Activated naive CD4-positive, alpha-beta T cell treated with anti-CD3 and anti-CD28 coated beads for 36 hours (primary cell): ENCODE measurements around the gene COL23A1. TPM values are rescaled to one million over a fixed set of nuclear protein-coding genes. Genes with fewer than 3 reads are reported as not detected.

Experiments
- CTCF ChIA-PET: fragments of 350-600 bp; sonication (Branson Sonifier 250); formaldehyde crosslinking; loops from one replicate; lab custom pipeline; 2021; ENCODE audit warnings: antibody characterized with exemption; lab: Charles Lee
- DNase-seq: peaks from one replicate; pipeline ENCODE4 v3.0.0-alpha.2; 2020
- H3K27ac Mint-ChIP-seq: one replicate; pipeline ENCODE4 v1.8.0; 2021; ENCODE audit warnings: mild to moderate bottlenecking, mixed read lengths
- H3K27me3 Mint-ChIP-seq: one replicate; pipeline ENCODE4 v1.8.0; 2021; ENCODE audit warnings: low read depth, mixed read lengths
- H3K36me3 Mint-ChIP-seq: one replicate; pipeline ENCODE4 v1.8.0; 2021; ENCODE audit warnings: low read depth, mixed read lengths
- H3K4me1 Mint-ChIP-seq: one replicate; pipeline ENCODE4 v1.8.0; 2021; ENCODE audit warnings: low read depth, mixed read lengths
- H3K4me3 Mint-ChIP-seq: one replicate; pipeline ENCODE4 v1.8.0; 2021; ENCODE audit warnings: mild to moderate bottlenecking, moderate library complexity, mixed read lengths
- H3K9me3 Mint-ChIP-seq: one replicate; pipeline ENCODE4 v1.8.0; 2021; ENCODE audit warnings: mixed read lengths
- intact Hi-C: fragments of 100-400 bp; cut with micrococcal nuclease; formaldehyde crosslinking; loops from one replicate; pipeline ENCODE4 v1.15.1; 2023
- total RNA-seq, 2 experiments: library from RNA; stranded (reverse); gene quantifications; one replicate each; pipeline ENCODE4 v1.2.3, GENCODE V29; 2021

COL23A1 gene
- total RNA-seq, 2 experiments from 2014 or later: 0.07 TPM; not detected in 1

- no peak overlapping the region for H3K4me3 Mint-ChIP-seq
Observed at GRCh38 chr5:178388386-178389025, 201.7 kb downstream of the COL23A1 start.

GRCh38 chr5:178387856-178388190 is 202.4 kb downstream of the COL23A1 start:
- Mint-ChIP-seq H3K27me3 (peaks cover 3% of the 10 kb centered on the region), H3K9me3 (no peaks in the 10 kb centered on the region), H3K27ac (no peak overlapping the region), H3K4me3 (no peak overlapping the region), H3K36me3 (no peaks in the 10 kb centered on the region), H3K4me1 (no peaks in the 10 kb centered on the region)
- intact Hi-C loops: no loop called here
- no peak for DNase-seq
- CTCF ChIA-PET: no interaction called here

More at GRCh38 chr5:178388386-178389025, 201.7 kb downstream of the COL23A1 start:
- H3K27ac Mint-ChIP-seq: no peak overlapping the region
- peaks cover 3% of the 10 kb centered on the region for H3K27me3 Mint-ChIP-seq
- no peaks in the 10 kb centered on the region for H3K9me3 Mint-ChIP-seq
- H3K36me3 Mint-ChIP-seq: no peaks in the 10 kb centered on the region
- no peaks in the 10 kb centered on the region for H3K4me1 Mint-ChIP-seq
- no peak for DNase-seq
- CTCF ChIA-PET: no interaction called here
- intact Hi-C loops: no loop called here

- H3K27me3 Mint-ChIP-seq: peaks cover 3% of the 10 kb centered on the region
- H3K36me3 Mint-ChIP-seq: no peaks in the 10 kb centered on the region
- CTCF ChIA-PET: no interaction called here
- no peak overlapping the region for H3K4me3 Mint-ChIP-seq
- H3K9me3 Mint-ChIP-seq: no peaks in the 10 kb centered on the region
- no peaks in the 10 kb centered on the region for H3K4me1 Mint-ChIP-seq
- DNase-seq: no peak
- H3K27ac Mint-ChIP-seq: no peak overlapping the region
- intact Hi-C loops: no loop called here
Observed at GRCh38 chr5:178387061-178387855, 202.9 kb downstream of the COL23A1 start.

GRCh38 chr5:178386336-178386931 is 203.8 kb downstream of the COL23A1 start:
- peaks cover 3% of the 10 kb centered on the region for H3K27me3 Mint-ChIP-seq
- no peak overlapping the region for H3K27ac Mint-ChIP-seq
- no peak for DNase-seq
- no peaks in the 10 kb centered on the region for H3K36me3 Mint-ChIP-seq
- H3K4me3 Mint-ChIP-seq: no peak overlapping the region
- CTCF ChIA-PET: no interaction called here
- H3K9me3 Mint-ChIP-seq: no peaks in the 10 kb centered on the region
- no peaks in the 10 kb centered on the region for H3K4me1 Mint-ChIP-seq
- intact Hi-C loops: no loop called here

- Mint-ChIP-seq H3K4me3 (no peak overlapping the region), H3K27me3 (peaks cover 3% of the 10 kb centered on the region), H3K27ac (no peak overlapping the region), H3K9me3 (no peaks in the 10 kb centered on the region), H3K4me1 (no peaks in the 10 kb centered on the region), H3K36me3 (no peaks in the 10 kb centered on the region)
- DNase-seq: no peak
- CTCF ChIA-PET: no interaction called here
- intact Hi-C loops: no loop called here
Observed at GRCh38 chr5:178385496-178385890, 204.7 kb downstream of the COL23A1 start.

GRCh38 chr5:178384816-178385495 is 205.2 kb downstream of the COL23A1 start:
- H3K4me1 Mint-ChIP-seq: no peaks in the 10 kb centered on the region

GRCh38 chr5:178383919-178384815 is 206.0 kb downstream of the COL23A1 start:
- Mint-ChIP-seq H3K36me3 (no peaks in the 10 kb centered on the region), H3K4me3 (no peak overlapping the region), H3K27me3 (peaks cover 3% of the 10 kb centered on the region), H3K4me1 (no peaks in the 10 kb centered on the region), H3K27ac (no peak overlapping the region), H3K9me3 (no peaks in the 10 kb centered on the region)
- no peak for DNase-seq
- intact Hi-C loops: no loop called here
- CTCF ChIA-PET: no interaction called here

More at GRCh38 chr5:178384816-178385495, 205.2 kb downstream of the COL23A1 start:
- Mint-ChIP-seq H3K27me3 (peaks cover 3% of the 10 kb centered on the region), H3K9me3 (no peaks in the 10 kb centered on the region), H3K27ac (no peak overlapping the region), H3K36me3 (no peaks in the 10 kb centered on the region), H3K4me3 (no peak overlapping the region)
- intact Hi-C loops: no loop called here
- DNase-seq: no peak
- CTCF ChIA-PET: no interaction called here

GRCh38 chr5:178383301-178383918 is 206.8 kb downstream of the COL23A1 start:
- intact Hi-C loops: no loop called here
- no peaks in the 10 kb centered on the region for H3K36me3 Mint-ChIP-seq
- no peaks in the 10 kb centered on the region for H3K9me3 Mint-ChIP-seq

GRCh38 chr5:178382754-178383164 is 207.4 kb downstream of the COL23A1 start:
- Mint-ChIP-seq H3K4me3 (no peak overlapping the region), H3K36me3 (no peaks in the 10 kb centered on the region), H3K27me3 (peaks cover 3% of the 10 kb centered on the region), H3K4me1 (no peaks in the 10 kb centered on the region), H3K27ac (no peak overlapping the region), H3K9me3 (no peaks in the 10 kb centered on the region)
- intact Hi-C loops: no loop called here
- CTCF ChIA-PET: no interaction called here
- no peak for DNase-seq

More at GRCh38 chr5:178383301-178383918, 206.8 kb downstream of the COL23A1 start:
- peaks cover 3% of the 10 kb centered on the region for H3K27me3 Mint-ChIP-seq
- DNase-seq: no peak
- no peaks in the 10 kb centered on the region for H3K4me1 Mint-ChIP-seq
- no peak overlapping the region for H3K4me3 Mint-ChIP-seq
- CTCF ChIA-PET: no interaction called here
- H3K27ac Mint-ChIP-seq: no peak overlapping the region

- H3K4me3 Mint-ChIP-seq: no peak overlapping the region
- intact Hi-C loops: no loop called here
- CTCF ChIA-PET: interaction anchor here (0.6 kb wide), 1 partner anchor 1024 kb away, joined by 3 read pairs; no protein-coding TSS in a partner anchor
- H3K4me1 Mint-ChIP-seq: no peaks in the 10 kb centered on the region
- no peak overlapping the region for H3K27ac Mint-ChIP-seq
- no peak for DNase-seq
- H3K36me3 Mint-ChIP-seq: no peaks in the 10 kb centered on the region
- peaks cover 2% of the 10 kb centered on the region for H3K27me3 Mint-ChIP-seq
- no peaks in the 10 kb centered on the region for H3K9me3 Mint-ChIP-seq
Observed at GRCh38 chr5:178381921-178382695, 208.1 kb downstream of the COL23A1 start.

GRCh38 chr5:178381206-178381605 is 209.0 kb downstream of the COL23A1 start:
- intact Hi-C loops: no loop called here
- DNase-seq: no peak
- H3K36me3 Mint-ChIP-seq: no peaks in the 10 kb centered on the region
- CTCF ChIA-PET: interaction anchor here (0.6 kb wide), 1 partner anchor 1025 kb away, joined by 3 read pairs; no protein-coding TSS in a partner anchor
- no peaks in the 10 kb centered on the region for H3K9me3 Mint-ChIP-seq
- no peak overlapping the region for H3K4me3 Mint-ChIP-seq
- no peaks in the 10 kb centered on the region for H3K4me1 Mint-ChIP-seq
- no peak overlapping the region for H3K27ac Mint-ChIP-seq
- no peaks in the 10 kb centered on the region for H3K27me3 Mint-ChIP-seq
